Osteocyte (in vitro differentiated cells): ENCODE results near the gene KLHDC7B. TPM values are rescaled to one million over a fixed set of nuclear protein-coding genes. Genes with fewer than 3 reads are reported as not detected.

ENCODE experiments used
- DNase-seq: peaks from one replicate; pipeline ENCODE4 v3.0.0; 2021; ENCODE audit warnings: mixed read lengths; ENCODE audit not compliant: unreplicated experiment; ENCODE audit errors: extremely low spot score
- H3K27ac Mint-ChIP-seq: one replicate; pipeline ENCODE4 v1.8.0; 2021; ENCODE audit warnings: mild to moderate bottlenecking, mixed read lengths; ENCODE audit not compliant: unreplicated experiment
- H3K27me3 Mint-ChIP-seq: one replicate; pipeline ENCODE4 v1.8.0; 2021; ENCODE audit warnings: mixed read lengths; ENCODE audit not compliant: unreplicated experiment
- H3K36me3 Mint-ChIP-seq: one replicate; pipeline ENCODE4 v1.8.0; 2021; ENCODE audit warnings: mixed read lengths; ENCODE audit not compliant: unreplicated experiment
- H3K4me1 Mint-ChIP-seq: one replicate; pipeline ENCODE4 v1.8.0; 2021; ENCODE audit warnings: mixed read lengths; ENCODE audit not compliant: unreplicated experiment
- H3K4me3 Mint-ChIP-seq: one replicate; pipeline ENCODE4 v1.8.0; 2021; ENCODE audit warnings: mild to moderate bottlenecking, moderate library complexity, mixed read lengths; ENCODE audit not compliant: unreplicated experiment
- H3K9me3 Mint-ChIP-seq: one replicate; pipeline ENCODE4 v1.8.0; 2021; ENCODE audit warnings: mixed read lengths; ENCODE audit not compliant: unreplicated experiment
- CTCF ChIP-seq: fragments of 200-600 bp; sonication (generic); IDR thresholded peaks from 2 replicates; pipeline ENCODE4 v1.5.0; 2021; ENCODE audit warnings: antibody characterized with exemption, mild to moderate bottlenecking, moderate library complexity
- total RNA-seq: library from RNA; stranded (reverse); gene quantifications from 2 replicates; pipeline ENCODE4 v1.2.1, GENCODE V29; 2021

The KLHDC7B gene
- total RNA-seq, 1 donor from 2014 or later = 0.21 TPM

- peak within 1 kb of the TSS; percentile 83 for H3K4me3 Mint-ChIP-seq
- H3K36me3 Mint-ChIP-seq = peaks cover 4% of the 10 kb centered on the region
- peaks cover 24% of the 10 kb centered on the region for H3K4me1 Mint-ChIP-seq
- H3K27me3 Mint-ChIP-seq = no peaks in the 10 kb centered on the region
- no peaks in the 10 kb centered on the region for H3K9me3 Mint-ChIP-seq
- TF ChIP-seq CTCF = peak; percentile 67
- peak; percentile 99 for DNase-seq
- H3K27ac Mint-ChIP-seq = peak within 1 kb of the TSS; percentile 71
Observed at GRCh38 chr22:50525104-50525857, 20.4 kb upstream of the KLHDC7B start, which contains the start of gene SCO2. SCO2 (minus strand) TSS chr22:50525598; CDS start chr22:50524411, 1,187 bp downstream.

GRCh38 chr22:50525858-50526107 is 19.9 kb upstream of the KLHDC7B start:
- H3K9me3 Mint-ChIP-seq = no peaks in the 10 kb centered on the region
- no peak for DNase-seq
- peak overlapping the region; percentile 83 for H3K4me3 Mint-ChIP-seq
- no peak overlapping the region for H3K27ac Mint-ChIP-seq
- H3K4me1 Mint-ChIP-seq = peaks cover 24% of the 10 kb centered on the region
- peaks cover 4% of the 10 kb centered on the region for H3K36me3 Mint-ChIP-seq
- peak; percentile 38 for TF ChIP-seq CTCF
- no peaks in the 10 kb centered on the region for H3K27me3 Mint-ChIP-seq

GRCh38 chr22:50526108-50526833 is 19.4 kb upstream of the KLHDC7B start:
- Mint-ChIP-seq H3K27me3 (no peaks in the 10 kb centered on the region), H3K36me3 (peaks cover 4% of the 10 kb centered on the region), H3K4me1 (peaks cover 27% of the 10 kb centered on the region), H3K4me3 (peak overlapping the region; percentile 65), H3K27ac (peak overlapping the region; percentile 68), H3K9me3 (no peaks in the 10 kb centered on the region)
- peak; percentile 75 for TF ChIP-seq CTCF
- peak; percentile 92 for DNase-seq

- Mint-ChIP-seq H3K27ac (peak overlapping the region; percentile 68), H3K4me1 (peaks cover 27% of the 10 kb centered on the region), H3K4me3 (peak overlapping the region; percentile 65), H3K36me3 (peaks cover 4% of the 10 kb centered on the region), H3K27me3 (no peaks in the 10 kb centered on the region), H3K9me3 (no peaks in the 10 kb centered on the region)
- no peak for DNase-seq
- TF ChIP-seq CTCF = no peak
Observed at GRCh38 chr22:50526834-50527801, 18.6 kb upstream of the KLHDC7B start.
